Esophagus (tissue), 2 donors: Measurements from ENCODE around the gene FANCE. TPM values are rescaled to one million over a fixed set of nuclear protein-coding genes. Genes with fewer than 3 reads are reported as not detected.
"Not testable (repeated sequence)": the region's sequence is repeated elsewhere in the genome, so short reads cannot be mapped to it uniquely, and the experiment has no call there.

Experiments used
- H3K27ac ChIP-seq, 2 donors: one replicate each; pipeline ENCODE4 v1.5.1; 2013; ENCODE audit warnings: low read depth in 2 of 2, mild to moderate bottlenecking in 2 of 2, inconsistent platforms in 1 of 2, low read length in 1 of 2, moderate library complexity in 1 of 2
- H3K27me3 ChIP-seq, 2 donors: one replicate each; pipeline ENCODE4 v1.6.1; 2013; ENCODE audit warnings: low read length in 2 of 2, control low read depth in 1 of 2, mild to moderate bottlenecking in 1 of 2; ENCODE audit not compliant: insufficient read depth in 2 of 2, control insufficient read depth in 1 of 2
- H3K36me3 ChIP-seq, 2 donors: one replicate each; pipeline ENCODE4 v1.6.1; 2013; ENCODE audit warnings: low read length in 1 of 2; ENCODE audit not compliant: control insufficient read depth in 2 of 2, insufficient read depth in 2 of 2
- H3K4me1 ChIP-seq, 2 donors: one replicate each; pipeline ENCODE4 v1.6.1; 2013; ENCODE audit warnings: low read length in 1 of 2; ENCODE audit not compliant: control insufficient read depth in 2 of 2, insufficient read depth in 2 of 2
- H3K4me3 ChIP-seq, 2 donors: one replicate each; pipeline ENCODE4 v1.5.1; 2013; ENCODE audit warnings: low read length in 2 of 2, mild to moderate bottlenecking in 2 of 2, low read depth in 1 of 2, moderate library complexity in 1 of 2
- H3K9me3 ChIP-seq, 2 donors: one replicate each; pipeline ENCODE4 v1.6.1; 2013; ENCODE audit warnings: mild to moderate bottlenecking in 2 of 2, low read depth in 1 of 2, low read length in 1 of 2, moderate library complexity in 1 of 2; ENCODE audit not compliant: control insufficient read depth in 2 of 2, insufficient read depth in 1 of 2
- WGBS, 2 donors: extraction: QIAGEN DNeasy Blood & Tissue Kit; methylation state at CpG; one replicate each; pipeline ENCODE4 v1.1.7; 2013; 5-methylcytosine and 5-hydroxymethylcytosine counted together
- polyA plus RNA-seq, 2 donors: library from polyadenylated mRNA; stranded (reverse); fragments of 200-250 nt; gene quantifications; one replicate each; pipeline ENCODE4 v1.2.3, GENCODE V29; 2013
- donor health status: healthy with polysubstance abuse.
- donor health status: Bipolar disorder and iron deficiency.

The FANCE gene
- polyA plus RNA-seq, 2 donors, result 4.6 to 6.3 TPM

- WGBS, 2 donors, result 8 to 10% methylated on average over 24 to 26 of the region's 26 CpGs
- Histone ChIP-seq H3K4me1 (peaks cover 3 to 4% of the 10 kb centered on the region in 2 donors), H3K4me3 (no peak overlapping the region), H3K27ac (no peak overlapping the region), H3K27me3 (peaks cover 0 to 2% of the 10 kb centered on the region in 2 donors), H3K36me3 (no peaks in the 10 kb centered on the region), H3K9me3 (no peaks in the 10 kb centered on the region)
These were observed 59.9 kb downstream of the FANCE start for GRCh38 chr6:35512006-35512405.

- H3K4me3 ChIP-seq, result no peak within 1 kb of the TSS
- peaks cover 0 to 2% of the 10 kb centered on the region in 2 donors for H3K27me3 ChIP-seq
- H3K36me3 ChIP-seq, result no peaks in the 10 kb centered on the region
- 87 to 88% methylated on average over 10 of the region's 10 CpGs for WGBS, 2 donors
- H3K4me1 ChIP-seq, result peaks cover 3 to 4% of the 10 kb centered on the region in 2 donors
- no peaks in the 10 kb centered on the region for H3K9me3 ChIP-seq
- H3K27ac ChIP-seq, result no peak within 1 kb of the TSS
These were observed 60.6 kb downstream of the FANCE start, which contains the start of gene TULP1 for GRCh38 chr6:35512740-35513139. TSS of gene TULP1 (minus strand) at chr6:35512896. CDS start at chr6:35512858, 38 bp downstream.

- no peak overlapping the region for H3K4me3 ChIP-seq
- H3K36me3 ChIP-seq, result no peaks in the 10 kb centered on the region
- H3K27ac ChIP-seq, result no peak overlapping the region
- no peaks in the 10 kb centered on the region for H3K9me3 ChIP-seq
- peaks cover 3 to 4% of the 10 kb centered on the region in 2 donors for H3K4me1 ChIP-seq
- WGBS, 2 donors, result 81 to 87% methylated on average over 4 of the region's 4 CpGs
- peaks cover 0 to 2% of the 10 kb centered on the region in 2 donors for H3K27me3 ChIP-seq
These were observed 62.4 kb downstream of the FANCE start for GRCh38 chr6:35514587-35514986.

- H3K9me3 ChIP-seq, H3K27me3 ChIP-seq, H3K27ac ChIP-seq, H3K4me3 ChIP-seq, H3K4me1 ChIP-seq, H3K36me3 ChIP-seq: not testable (repeated sequence)
- WGBS, 2 donors, result 76 to 83% methylated on average over 6 of the region's 6 CpGs
These were observed 63.8 kb downstream of the FANCE start for GRCh38 chr6:35515939-35516338.

Other genes starting within 250 kb of the FANCE start
- gene SCUBE3, start 238.4 kb upstream of the FANCE start, polyA plus RNA-seq, result under 1 TPM; 0.12 to 0.14 TPM
- 10 to 100 TPM; 15.3 to 26.9 TPM for gene ZNF76, start 192.6 kb upstream of the FANCE start, polyA plus RNA-seq
- gene DEF6, start 154.5 kb upstream of the FANCE start, polyA plus RNA-seq, result 10 to 100 TPM; 25.2 to 38.6 TPM
- gene PPARD, start 109.8 kb upstream of the FANCE start, polyA plus RNA-seq, result 10 to 100 TPM; 28.1 to 45.1 TPM
- 1,000 to 10,000 TPM in 1 of 2 donors, 100 to 1,000 TPM in 1; 735 to 2,438 TPM for gene RPL10A, start 16.1 kb downstream of the FANCE start, polyA plus RNA-seq
- gene TEAD3, start 44.7 kb downstream of the FANCE start, polyA plus RNA-seq, result 10 to 100 TPM; 28.6 to 29.1 TPM
- gene TULP1, start 60.6 kb downstream of the FANCE start, polyA plus RNA-seq, result under 1 TPM; 0.08 TPM
- gene FKBP5, start 236.6 kb downstream of the FANCE start, polyA plus RNA-seq, result 10 to 100 TPM; 32.8 to 45.9 TPM